Activated CD8-positive, alpha-beta memory T cell treated with anti-CD3 and anti-CD28 coated beads, Interleukin-2, amount 50 U/mL, for 24 hours (primary cell): ENCODE data around the gene LAMA1.
"Not testable (repeated sequence)": the region's sequence is repeated elsewhere in the genome, so short reads cannot be mapped to it uniquely, and the experiment has no call there.

Source experiments
- DNase-seq: peaks from one replicate; pipeline ENCODE4 v3.0.0-alpha.2; 2020; ENCODE audit errors: extremely low read depth

The LAMA1 gene

GRCh38 chr18:6949800-6950586 lies 167.6 kb downstream of the LAMA1 start:
- DNase-seq: no peak

DNA sequence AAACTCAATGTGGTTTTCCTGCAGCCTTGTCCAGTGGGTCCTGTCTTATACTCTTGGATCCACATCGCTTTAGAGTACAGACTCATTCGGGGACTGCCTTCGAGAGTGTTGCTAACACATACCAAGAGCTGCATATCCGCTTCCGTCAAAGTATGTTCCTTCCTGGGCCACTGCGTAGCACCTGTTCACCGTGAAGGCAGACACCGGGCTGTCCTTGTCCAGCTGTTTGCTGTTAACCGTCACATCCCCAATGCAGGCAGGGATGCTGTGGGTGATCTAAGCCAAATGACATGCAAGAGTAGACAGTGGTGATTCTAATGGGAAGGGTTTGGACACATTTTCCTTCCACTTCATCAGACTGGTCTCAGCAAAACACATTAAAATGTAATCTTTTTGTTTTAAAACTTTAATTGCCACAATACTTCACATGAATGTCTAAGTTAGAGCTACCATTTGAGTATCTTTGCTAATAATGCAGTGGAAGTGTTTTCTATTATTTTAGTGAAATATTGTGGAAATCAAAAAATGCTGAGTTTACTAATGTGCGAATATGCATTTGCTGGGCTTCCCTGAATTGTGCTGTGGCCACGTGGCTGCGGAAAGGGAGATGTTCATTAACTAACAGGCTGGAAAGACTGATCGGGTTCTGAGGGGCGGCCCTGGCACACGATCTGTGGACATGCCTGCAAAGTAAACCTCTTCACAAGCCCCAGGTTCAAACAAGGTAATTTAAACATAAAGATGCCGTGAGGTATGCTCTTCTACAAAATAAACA lies 169.1 kb downstream of the LAMA1 start:
- DNase-seq: no peak

GRCh38 chr18:6947338-6948030 lies 170.1 kb downstream of the LAMA1 start:
- DNase-seq: no peak

DNA sequence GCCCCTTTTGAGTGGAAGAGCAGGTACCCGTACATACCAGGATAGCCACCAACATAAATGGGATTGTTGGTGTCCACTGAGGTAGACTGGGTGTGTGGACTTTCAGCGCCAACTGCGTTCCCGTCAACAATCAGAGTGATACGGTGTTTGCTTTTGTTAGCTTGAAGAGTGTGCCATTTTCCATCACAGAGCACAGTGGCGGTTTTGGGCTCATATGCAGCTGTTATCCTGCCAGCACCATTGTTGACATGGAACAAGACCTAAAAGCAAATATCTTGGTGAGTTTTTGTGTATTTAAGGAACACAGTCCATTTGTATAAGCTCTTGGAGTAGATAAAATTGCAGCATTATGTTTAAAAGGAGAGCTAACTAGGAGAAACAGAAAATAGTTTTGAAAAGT lies 174.5 kb downstream of the LAMA1 start:
- DNase-seq: no peak

DNA sequence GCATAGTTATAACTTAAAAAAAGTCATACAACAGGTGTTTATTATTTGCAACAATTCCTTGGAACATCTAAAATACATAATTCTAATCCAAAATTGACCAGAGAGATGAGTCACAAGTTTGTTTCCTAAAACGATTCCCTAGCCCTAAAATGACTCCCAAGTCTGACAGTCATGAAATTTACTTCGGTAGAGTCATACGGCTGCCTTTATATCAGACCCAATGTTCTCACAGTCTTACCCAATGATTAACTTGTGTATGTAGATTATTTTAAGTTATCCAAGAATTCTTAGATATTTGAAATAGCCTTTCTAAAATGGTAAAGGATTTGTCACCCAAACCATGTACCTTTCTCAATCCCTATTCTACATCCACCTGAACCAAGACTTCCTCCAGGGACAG lies 174.9 kb downstream of the LAMA1 start:
- DNase-seq: no peak

- no peak for DNase-seq
These were observed 175.6 kb downstream of the LAMA1 start for GRCh38 chr18:6941996-6942395.

GRCh38 chr18:6940451-6940850 lies 177.1 kb downstream of the LAMA1 start:
- no peak for DNase-seq

GRCh38 chr18:6939972-6940371 lies 177.6 kb downstream of the LAMA1 start:
- DNase-seq: no peak

- DNase-seq: not testable (repeated sequence)
These were observed 179.2 kb downstream of the LAMA1 start for GRCh38 chr18:6938403-6938802.

DNA sequence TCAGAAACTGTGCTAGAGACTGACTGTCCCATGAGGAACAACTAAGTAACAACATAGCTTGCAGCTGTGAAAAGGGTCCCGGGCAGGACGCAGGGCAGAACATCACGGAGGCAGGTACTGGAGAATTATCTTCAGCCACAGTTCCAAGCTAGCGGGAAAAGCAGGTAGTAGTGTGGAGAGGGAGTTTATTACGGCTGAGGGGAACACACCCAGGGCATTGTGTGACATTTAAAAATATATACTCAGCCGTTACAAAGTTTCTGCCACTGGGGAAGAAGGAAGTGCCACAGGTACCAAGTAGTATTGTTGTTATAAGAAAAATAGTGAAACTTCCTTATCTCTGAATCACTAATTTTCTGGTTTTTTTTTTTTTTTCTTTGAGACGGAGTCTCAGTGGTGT lies 179.6 kb downstream of the LAMA1 start:
- DNase-seq: no peak

- no peak for DNase-seq
These were observed 182.7 kb downstream of the LAMA1 start for GRCh38 chr18:6934859-6935258.

- DNase-seq: no peak
These were observed 188.1 kb downstream of the LAMA1 start for GRCh38 chr18:6929370-6930102.

GRCh38 chr18:6928359-6928758 lies 189.2 kb downstream of the LAMA1 start:
- DNase-seq: no peak

DNA sequence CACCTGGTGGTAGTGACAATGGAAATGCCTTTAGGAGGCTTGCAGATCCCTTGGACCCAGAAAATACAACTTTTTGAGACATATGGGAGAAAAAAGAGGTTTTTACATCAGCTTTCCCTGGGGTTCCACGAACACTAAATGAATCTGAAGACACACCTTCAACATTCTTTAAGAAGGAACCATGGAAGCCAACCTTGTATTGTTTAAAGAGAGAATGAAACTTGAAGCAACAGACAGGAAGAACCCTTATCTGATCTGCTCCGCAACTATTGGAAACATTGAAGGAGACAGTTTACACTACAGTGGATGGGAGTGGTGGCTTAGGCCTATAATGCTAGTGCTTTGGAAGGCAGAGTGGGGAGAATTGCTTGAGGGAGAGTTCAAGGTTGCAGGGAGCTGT lies 190.4 kb downstream of the LAMA1 start:
- DNase-seq: no peak

- no peak for DNase-seq
These were observed 194.4 kb downstream of the LAMA1 start for GRCh38 chr18:6923220-6923619.

DNA sequence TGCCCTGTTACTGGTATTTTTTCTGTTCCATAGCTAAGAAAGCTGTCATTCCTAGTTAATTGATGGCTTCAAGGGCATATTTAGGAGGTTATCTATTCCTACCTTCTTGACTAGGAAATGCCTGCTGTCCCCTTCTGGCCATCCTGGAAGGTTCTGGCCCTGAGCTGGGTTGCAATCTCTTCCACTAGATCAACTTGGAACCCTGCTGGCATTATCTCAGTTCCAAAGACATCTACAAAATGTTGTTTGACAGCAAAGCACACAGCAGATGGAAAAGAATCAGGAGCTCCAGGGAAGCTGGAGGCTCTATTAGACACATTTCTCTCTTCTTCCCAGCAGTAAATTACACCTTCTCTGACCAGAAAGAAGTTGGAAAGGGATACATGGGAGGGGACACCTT lies 196.0 kb downstream of the LAMA1 start:
- DNase-seq: no peak

DNA sequence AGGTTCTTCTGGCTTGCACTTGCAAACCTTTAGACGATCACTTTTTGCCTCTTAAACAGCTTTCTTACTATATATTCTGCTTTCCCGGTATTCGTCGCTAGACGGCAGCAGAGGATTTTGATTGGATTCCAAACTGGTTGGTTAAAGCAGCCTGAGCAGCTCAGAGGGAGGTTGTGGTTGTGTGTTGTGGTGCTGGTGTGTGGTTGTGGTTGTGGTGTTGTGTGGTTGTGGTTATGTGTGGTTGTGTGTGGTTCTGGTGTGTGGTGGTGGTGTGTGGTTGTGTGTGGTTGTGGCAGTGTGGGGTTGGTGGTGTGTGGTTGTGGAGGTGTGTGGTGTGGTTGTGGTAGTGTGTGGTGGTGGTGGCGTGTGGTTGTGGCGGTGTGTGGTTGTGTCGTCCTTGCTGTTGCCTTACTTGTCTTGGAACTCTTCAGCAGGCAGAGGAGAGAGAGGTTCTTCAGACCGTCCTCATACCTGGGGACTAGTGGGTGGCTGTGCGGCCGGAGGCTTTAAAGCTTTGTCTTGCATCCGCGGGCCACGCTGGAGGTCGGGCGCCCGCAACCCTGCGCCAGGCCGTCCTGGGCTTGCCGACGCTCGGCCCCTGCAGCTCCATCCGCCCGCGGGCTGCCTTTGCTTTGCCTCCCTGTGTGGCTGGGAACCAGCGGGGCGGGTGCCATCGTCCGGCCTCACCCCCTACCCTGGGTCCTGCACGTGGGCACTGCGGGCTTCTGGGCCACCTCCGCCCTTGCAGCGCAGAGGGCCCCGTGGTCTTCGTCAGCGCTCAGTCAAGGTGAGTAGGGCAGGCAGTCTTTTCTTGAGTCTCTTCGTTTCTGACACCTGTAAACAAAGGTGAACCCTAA lies 197.3 kb downstream of the LAMA1 start:
- no peak for DNase-seq

GRCh38 chr18:6917072-6917471 lies 200.5 kb downstream of the LAMA1 start:
- DNase-seq: no peak

DNA sequence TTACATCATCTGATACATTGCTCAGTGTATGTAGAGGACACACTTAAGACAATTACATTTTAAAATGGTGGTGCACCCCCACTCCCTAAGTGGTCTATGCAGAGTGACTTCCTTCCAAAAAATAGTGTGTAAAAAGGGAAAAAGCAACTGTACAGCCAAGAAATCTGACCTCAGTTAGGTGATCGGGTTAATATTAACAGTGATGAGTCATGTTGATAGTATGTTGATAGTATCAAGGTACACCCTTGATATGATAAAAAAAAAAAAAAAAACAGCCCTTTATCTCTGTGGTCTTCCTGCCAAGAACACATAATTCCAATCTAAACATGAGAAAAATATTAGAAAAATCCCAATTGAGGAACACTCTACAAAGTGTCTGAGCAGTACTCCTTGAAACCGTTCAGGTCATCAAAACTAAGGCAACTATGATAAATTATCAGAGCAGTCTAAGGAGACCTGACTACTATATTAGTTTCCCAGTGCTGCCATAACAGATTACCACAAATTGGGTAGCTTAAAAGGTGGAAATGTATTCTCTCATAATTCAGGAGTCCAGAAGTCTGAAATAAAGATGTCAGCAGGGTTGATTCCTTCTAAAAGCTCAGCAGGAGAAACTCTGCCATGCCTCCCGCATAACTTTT lies 216.2 kb downstream of the LAMA1 start:
- no peak for DNase-seq

DNA sequence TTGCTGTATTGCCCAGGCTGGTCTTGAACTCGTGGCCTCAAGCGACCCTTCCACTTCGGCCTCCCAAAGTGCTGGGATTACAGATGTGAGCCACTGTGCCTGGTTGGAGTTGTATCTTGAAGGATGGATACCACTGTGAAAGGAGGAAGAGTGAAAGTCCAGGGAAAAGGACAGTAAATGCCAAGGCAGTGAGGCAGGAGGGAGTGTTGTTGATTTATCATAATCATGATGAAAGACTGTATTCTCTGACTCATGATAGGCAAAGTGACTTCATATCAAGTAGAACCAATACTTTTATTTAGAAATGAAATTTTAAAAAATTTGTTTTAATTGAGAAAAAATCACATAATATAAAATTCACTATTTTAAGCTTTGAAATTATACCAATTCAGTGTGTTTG lies 225.8 kb downstream of the LAMA1 start:
- DNase-seq: no peak
